Esophagus (tissue), 2 donors: Measurements from ENCODE around the gene SAMD3. TPM values are rescaled to one million over a fixed set of nuclear protein-coding genes. Genes with fewer than 3 reads are reported as not detected.
"Not testable (repeated sequence)": the region's sequence is repeated elsewhere in the genome, so short reads cannot be mapped to it uniquely, and the experiment has no call there.

ENCODE experiments used
- H3K27ac ChIP-seq, 2 donors: one replicate each; pipeline ENCODE4 v1.5.1; 2013; ENCODE audit warnings: low read depth in 2 of 2, mild to moderate bottlenecking in 2 of 2, inconsistent platforms in 1 of 2, low read length in 1 of 2, moderate library complexity in 1 of 2
- H3K27me3 ChIP-seq, 2 donors: one replicate each; pipeline ENCODE4 v1.6.1; 2013; ENCODE audit warnings: low read length in 2 of 2, control low read depth in 1 of 2, mild to moderate bottlenecking in 1 of 2; ENCODE audit not compliant: insufficient read depth in 2 of 2, control insufficient read depth in 1 of 2
- H3K36me3 ChIP-seq, 2 donors: one replicate each; pipeline ENCODE4 v1.6.1; 2013; ENCODE audit warnings: low read length in 1 of 2; ENCODE audit not compliant: control insufficient read depth in 2 of 2, insufficient read depth in 2 of 2
- H3K4me1 ChIP-seq, 2 donors: one replicate each; pipeline ENCODE4 v1.6.1; 2013; ENCODE audit warnings: low read length in 1 of 2; ENCODE audit not compliant: control insufficient read depth in 2 of 2, insufficient read depth in 2 of 2
- H3K4me3 ChIP-seq, 2 donors: one replicate each; pipeline ENCODE4 v1.5.1; 2013; ENCODE audit warnings: low read length in 2 of 2, mild to moderate bottlenecking in 2 of 2, low read depth in 1 of 2, moderate library complexity in 1 of 2
- H3K9me3 ChIP-seq, 2 donors: one replicate each; pipeline ENCODE4 v1.6.1; 2013; ENCODE audit warnings: mild to moderate bottlenecking in 2 of 2, low read depth in 1 of 2, low read length in 1 of 2, moderate library complexity in 1 of 2; ENCODE audit not compliant: control insufficient read depth in 2 of 2, insufficient read depth in 1 of 2
- WGBS, 2 donors: extraction: QIAGEN DNeasy Blood & Tissue Kit; methylation state at CpG; one replicate each; pipeline ENCODE4 v1.1.7; 2013; 5-methylcytosine and 5-hydroxymethylcytosine counted together
- polyA plus RNA-seq, 2 donors: library from polyadenylated mRNA; stranded (reverse); fragments of 200-250 nt; gene quantifications; one replicate each; pipeline ENCODE4 v1.2.3, GENCODE V29; 2013
- donor health status: healthy with polysubstance abuse.
- donor health status: Bipolar disorder and iron deficiency.

SAMD3 gene
- polyA plus RNA-seq, 2 donors = 0.12 to 0.18 TPM

GRCh38 chr6:130198483-130199035 is 24.2 kb downstream of the SAMD3 start:
- WGBS, 2 donors = 75 to 76% methylated on average over 2 of the region's 2 CpGs
- H3K27ac ChIP-seq = no peak overlapping the region
- H3K36me3 ChIP-seq = no peaks in the 10 kb centered on the region
- no peaks in the 10 kb centered on the region for H3K9me3 ChIP-seq
- H3K27me3 ChIP-seq = no peaks in the 10 kb centered on the region
- H3K4me1 ChIP-seq = no peaks in the 10 kb centered on the region
- no peak overlapping the region for H3K4me3 ChIP-seq

GRCh38 chr6:130197816-130198482 is 24.8 kb downstream of the SAMD3 start:
- H3K36me3 ChIP-seq, H3K27me3 ChIP-seq, H3K9me3 ChIP-seq, H3K4me3 ChIP-seq, H3K4me1 ChIP-seq, H3K27ac ChIP-seq: not testable (repeated sequence)
- 91 to 94% methylated on average over 9 of the region's 9 CpGs for WGBS, 2 donors

GRCh38 chr6:130194434-130194833 is 28.3 kb downstream of the SAMD3 start:
- not testable (repeated sequence) for H3K27me3 ChIP-seq, H3K9me3 ChIP-seq, H3K27ac ChIP-seq, H3K4me1 ChIP-seq, H3K36me3 ChIP-seq, H3K4me3 ChIP-seq
- WGBS, 2 donors = 72 to 82% methylated on average over 4 of the region's 4 CpGs

DNA sequence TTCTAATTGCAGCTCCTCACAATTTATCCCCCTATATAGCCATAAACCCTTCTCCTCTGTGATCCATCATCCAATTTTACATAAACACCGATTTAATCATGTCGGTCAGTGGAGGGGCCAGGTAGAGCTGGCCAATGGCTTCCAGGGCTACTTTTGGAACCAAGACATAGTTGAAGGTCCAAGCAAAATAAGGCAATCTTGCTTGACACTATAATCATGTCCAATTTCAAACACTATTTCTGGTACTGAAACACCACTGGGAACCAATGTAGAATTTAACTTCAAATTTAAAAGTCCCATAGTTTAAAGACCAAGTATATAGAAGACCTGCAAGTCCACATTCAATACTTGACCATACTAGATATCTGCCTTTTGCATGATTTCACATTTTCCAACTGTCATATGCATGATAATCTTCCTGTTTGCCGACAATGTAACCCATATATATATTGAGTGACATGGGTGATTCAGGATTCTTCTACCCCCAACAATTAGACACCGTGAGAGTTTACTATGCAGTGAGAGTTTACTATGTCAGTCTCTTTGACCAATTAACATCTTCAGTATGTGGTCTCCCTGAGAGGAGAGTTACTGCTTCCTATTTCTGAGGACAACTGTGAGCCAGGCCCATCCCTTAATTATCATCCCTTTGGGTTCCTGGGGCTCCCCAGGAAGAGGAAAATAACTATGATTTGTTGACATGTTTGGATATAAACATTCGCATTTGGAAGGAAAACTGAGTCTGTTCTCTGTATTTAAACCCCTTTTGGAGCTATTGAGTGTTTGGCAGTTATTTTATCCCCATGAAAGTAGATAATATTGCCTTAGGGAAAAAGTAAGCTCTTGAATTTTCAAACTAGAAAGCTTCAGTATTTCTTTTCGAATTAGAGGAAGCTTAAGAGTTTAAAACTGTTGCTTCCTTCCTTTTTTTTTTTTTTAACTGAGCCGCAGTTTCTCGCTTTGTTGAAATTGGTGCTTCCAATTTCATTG is 31.8 kb downstream of the SAMD3 start:
- Histone ChIP-seq H3K36me3 (no peaks in the 10 kb centered on the region), H3K27me3 (no peaks in the 10 kb centered on the region), H3K4me3 (no peak overlapping the region), H3K4me1 (no peaks in the 10 kb centered on the region), H3K27ac (no peak overlapping the region), H3K9me3 (no peaks in the 10 kb centered on the region)
- 70 to 78% methylated on average over 8 of the region's 8 CpGs for WGBS, 2 donors

GRCh38 chr6:130189531-130190397 is 33.0 kb downstream of the SAMD3 start:
- no peak overlapping the region for H3K4me3 ChIP-seq
- H3K27me3 ChIP-seq = no peaks in the 10 kb centered on the region
- WGBS, 2 donors = 80 to 82% methylated on average over 8 of the region's 8 CpGs
- H3K9me3 ChIP-seq = no peaks in the 10 kb centered on the region
- H3K27ac ChIP-seq = no peak overlapping the region
- H3K36me3 ChIP-seq = no peaks in the 10 kb centered on the region
- H3K4me1 ChIP-seq = no peaks in the 10 kb centered on the region

- no peak overlapping the region for H3K4me3 ChIP-seq
- no peaks in the 10 kb centered on the region for H3K9me3 ChIP-seq
- H3K27ac ChIP-seq = no peak overlapping the region
- WGBS, 2 donors = 75 to 86% methylated on average over 6 of the region's 6 CpGs
- H3K27me3 ChIP-seq = no peaks in the 10 kb centered on the region
- no peaks in the 10 kb centered on the region for H3K36me3 ChIP-seq
- no peaks in the 10 kb centered on the region for H3K4me1 ChIP-seq
These were observed 34.4 kb downstream of the SAMD3 start for GRCh38 chr6:130188207-130188899.

- no peaks in the 10 kb centered on the region for H3K9me3 ChIP-seq
- no peak overlapping the region for H3K27ac ChIP-seq
- H3K36me3 ChIP-seq = no peaks in the 10 kb centered on the region
- H3K4me1 ChIP-seq = no peaks in the 10 kb centered on the region
- no peak overlapping the region for H3K4me3 ChIP-seq
- H3K27me3 ChIP-seq = no peaks in the 10 kb centered on the region
- 52 to 63% methylated on average over 3 of the region's 3 CpGs for WGBS, 2 donors
These were observed 35.2 kb downstream of the SAMD3 start for GRCh38 chr6:130187335-130188206.

GRCh38 chr6:130185658-130186057 is 37.1 kb downstream of the SAMD3 start:
- WGBS, 2 donors = 80 to 91% methylated on average over 3 of the region's 3 CpGs
- Histone ChIP-seq H3K9me3 (no peaks in the 10 kb centered on the region), H3K36me3 (no peaks in the 10 kb centered on the region)

More at GRCh38 chr6:130185658-130186057, 37.1 kb downstream of the SAMD3 start:
- H3K27ac ChIP-seq = no peak overlapping the region
- H3K4me1 ChIP-seq = no peaks in the 10 kb centered on the region
- no peak overlapping the region for H3K4me3 ChIP-seq
- no peaks in the 10 kb centered on the region for H3K27me3 ChIP-seq
